CD14-positive monocyte (primary cell): ENCODE data around the gene LILRA2. TPM values are rescaled to one million over a fixed set of nuclear protein-coding genes. Genes with fewer than 3 reads are reported as not detected.

Experiments used
- DNase-seq, 3 donors: peaks; one replicate each; pipeline ENCODE4 v3.0.0-alpha.2; 2011 to 2022
- H2AFZ ChIP-seq: 2 replicates; pipeline ENCODE4 v1.6.0; 2012; ENCODE audit warnings: mild to moderate bottlenecking, low read depth, low read length, inconsistent platforms; ENCODE audit not compliant: insufficient read depth, poor library complexity, severe bottlenecking
- H3K27ac ChIP-seq, 2 donors: 1 replicate in 1 of 2; 2 replicates in 1 of 2; pipeline ENCODE4 v1.5.1; 2012 to 2013; ENCODE audit warnings: low read length in 2 of 2, control low read depth in 1 of 2, inconsistent platforms in 1 of 2, low read depth in 1 of 2, mild to moderate bottlenecking in 1 of 2
- H3K27me3 ChIP-seq, 2 donors: one replicate each; pipeline versions ENCODE4 v1.6.0 to v1.6.1; 2011 to 2013; ENCODE audit warnings: low read length in 2 of 2; ENCODE audit not compliant: control insufficient read depth in 2 of 2, insufficient read depth in 2 of 2
- H3K36me3 ChIP-seq, 2 donors: replicated peaks in 1 of 2; 1 replicate in 1 of 2; 2 replicates in 1 of 2; pipeline versions ENCODE4 v1.5.1 to v1.6.1; 2012 to 2013; ENCODE audit warnings: low read length in 2 of 2, control low read depth in 1 of 2, inconsistent platforms in 1 of 2, mild to moderate bottlenecking in 1 of 2; ENCODE audit not compliant: insufficient read depth in 2 of 2, control insufficient read depth in 1 of 2
- H3K4me1 ChIP-seq, 2 donors: 1 replicate in 1 of 2; 2 replicates in 1 of 2; pipeline versions ENCODE4 v1.5.1 to v1.6.1; 2012 to 2013; ENCODE audit warnings: low read length in 2 of 2, control low read depth in 1 of 2, inconsistent platforms in 1 of 2, mild to moderate bottlenecking in 1 of 2, moderate library complexity in 1 of 2; ENCODE audit not compliant: insufficient read depth in 2 of 2, control insufficient read depth in 1 of 2
- H3K4me2 ChIP-seq: replicated peaks from 2 replicates; pipeline ENCODE3; 2012; ENCODE audit warnings: low read length, moderate library complexity, mild to moderate bottlenecking; ENCODE audit not compliant: poor library complexity, severe bottlenecking; ENCODE audit errors: extremely low read depth
- H3K4me3 ChIP-seq, 3 experiments: fragments of 200-600 bp in 1 of 3; sonication (generic) in 1 of 3; replicated peaks in 1 of 3; 1 replicate in 2 of 3; 2 replicates in 1 of 3; pipeline ENCODE4 v1.5.1; 2011 to 2013; ENCODE audit warnings: low read length in 3 of 3, mild to moderate bottlenecking in 3 of 3, control low read depth in 2 of 3, low read depth in 2 of 3, inconsistent platforms in 1 of 3, moderate library complexity in 1 of 3
- H3K79me2 ChIP-seq: 2 replicates; pipeline ENCODE4 v1.6.0; 2012; ENCODE audit warnings: mild to moderate bottlenecking, control low read depth, inconsistent platforms, low read length, moderate library complexity; ENCODE audit not compliant: insufficient read depth
- H3K9ac ChIP-seq: 2 replicates; pipeline ENCODE4 v1.6.0; 2017; ENCODE audit warnings: low read length, mild to moderate bottlenecking; ENCODE audit not compliant: insufficient read depth, poor library complexity, severe bottlenecking
- H3K9me3 ChIP-seq, 2 donors: replicated peaks in 1 of 2; 1 replicate in 1 of 2; 2 replicates in 1 of 2; pipeline versions ENCODE4 v1.5.1 to v1.6.1; 2012 to 2013; ENCODE audit warnings: low read length in 2 of 2, control low read depth in 1 of 2; ENCODE audit not compliant: control insufficient read depth in 1 of 2, insufficient read depth in 1 of 2
- H4K20me1 ChIP-seq: 2 replicates; pipeline ENCODE4 v1.6.0; 2012; ENCODE audit warnings: mild to moderate bottlenecking, low read length, control low read depth, moderate library complexity; ENCODE audit not compliant: insufficient read depth
- H3K27ac Mint-ChIP-seq, 7 donors: one replicate each; pipeline ENCODE4 v1.8.0; 2020; ENCODE audit warnings: mild to moderate bottlenecking in 7 of 7, mixed read lengths in 7 of 7, moderate library complexity in 6 of 7, inconsistent platforms in 2 of 7
- H3K27me3 Mint-ChIP-seq, 3 donors: one replicate each; pipeline ENCODE4 v1.8.0; 2021 to 2022; ENCODE audit warnings: low read depth in 3 of 3, mild to moderate bottlenecking in 3 of 3, mixed read lengths in 3 of 3, moderate library complexity in 3 of 3, inconsistent platforms in 1 of 3
- H3K36me3 Mint-ChIP-seq, 2 donors: one replicate each; pipeline ENCODE4 v1.8.0; 2020; ENCODE audit warnings: mixed read lengths in 2 of 2, inconsistent platforms in 1 of 2, mild to moderate bottlenecking in 1 of 2
- H3K4me1 Mint-ChIP-seq: one replicate; pipeline ENCODE4 v1.8.0; 2020; ENCODE audit warnings: mild to moderate bottlenecking, mixed read lengths
- H3K4me3 Mint-ChIP-seq, 2 donors: one replicate each; pipeline ENCODE4 v1.8.0; 2020; ENCODE audit warnings: mild to moderate bottlenecking in 2 of 2, mixed read lengths in 2 of 2, moderate library complexity in 1 of 2
- H3K9me3 Mint-ChIP-seq, 7 donors: one replicate each; pipeline ENCODE4 v1.8.0; 2020 to 2022; ENCODE audit warnings: mixed read lengths in 7 of 7, mild to moderate bottlenecking in 6 of 7, moderate library complexity in 6 of 7, inconsistent platforms in 2 of 7
- WGBS: methylation state at CpG from one replicate; pipeline ENCODE4 v1.1.5; 2013; ENCODE audit warnings: missing lambda C conversion rate; ENCODE audit not compliant: insufficient coverage; 5-methylcytosine and 5-hydroxymethylcytosine counted together
- intact Hi-C, 2 donors: fragments of 100-400 bp; cut with micrococcal nuclease; formaldehyde crosslinking; loops; one replicate each; pipeline versions ENCODE4 v1.15.0 to v1.15.1; 2023
- polyA plus RNA-seq, 3 donors: library from polyadenylated mRNA; depleted of rRNA in 1 of 3; unstranded in 2 of 3; stranded (reverse) in 1 of 3; fragments of 300-500 nt in 2 of 3; fragments of >200 nt in 1 of 3; fragmentation: Illumina TruSeq in 2 of 3; gene quantifications; 1 replicate in 2 of 3; 2 replicates in 1 of 3; pipeline ENCODE4 v1.2.3, GENCODE V29; 2012 to 2021
- TF ChIP-seq, protein P1 (sequence below): fragments of 200-600 bp; IDR thresholded peaks from one replicate; pipeline ENCODE4 v1.8.0; 2022; ENCODE audit warnings: antibody characterized with exemption, mild to moderate bottlenecking

Gene LILRA2
- polyA plus RNA-seq, 3 donors, result 333 to 451 (median 377) TPM

DNA sequence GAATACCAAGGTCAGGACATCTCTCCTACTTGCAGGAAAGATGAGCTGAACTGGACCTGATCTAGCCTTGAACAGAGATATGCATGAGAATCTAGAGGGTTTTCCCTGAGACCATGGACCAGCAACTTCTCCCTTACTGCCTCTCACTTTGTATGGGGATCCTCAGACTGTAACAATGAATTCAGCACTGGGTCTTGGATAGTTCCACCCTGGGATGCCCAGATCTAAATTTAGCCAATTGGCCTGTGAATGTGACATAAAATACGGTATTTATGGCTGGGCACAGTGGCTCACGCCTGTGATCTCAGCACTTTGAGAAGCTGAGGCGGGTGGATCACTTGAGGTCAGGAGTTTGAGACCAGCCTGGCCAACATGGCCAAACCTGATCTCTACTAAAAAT is 15.3 kb upstream of the LILRA2 start:
- Histone ChIP-seq H3K27ac (no peak overlapping the region), H3K9me3 (no peaks in the 10 kb centered on the region), H3K27me3 (no peaks in the 10 kb centered on the region), H4K20me1 (no peaks in the 10 kb centered on the region), H2AFZ (no peak overlapping the region), H3K4me2 (no peak overlapping the region), H3K79me2 (no peaks in the 10 kb centered on the region), H3K36me3 (no peaks in the 10 kb centered on the region), H3K4me1 (no peaks in the 10 kb centered on the region), H3K9ac (no peak overlapping the region), H3K4me3 (no peak overlapping the region)
- no peak overlapping the region for H3K27ac Mint-ChIP-seq
- no peak for DNase-seq
- H3K4me3 Mint-ChIP-seq, result no peak overlapping the region
- TF ChIP-seq, protein P1, sequence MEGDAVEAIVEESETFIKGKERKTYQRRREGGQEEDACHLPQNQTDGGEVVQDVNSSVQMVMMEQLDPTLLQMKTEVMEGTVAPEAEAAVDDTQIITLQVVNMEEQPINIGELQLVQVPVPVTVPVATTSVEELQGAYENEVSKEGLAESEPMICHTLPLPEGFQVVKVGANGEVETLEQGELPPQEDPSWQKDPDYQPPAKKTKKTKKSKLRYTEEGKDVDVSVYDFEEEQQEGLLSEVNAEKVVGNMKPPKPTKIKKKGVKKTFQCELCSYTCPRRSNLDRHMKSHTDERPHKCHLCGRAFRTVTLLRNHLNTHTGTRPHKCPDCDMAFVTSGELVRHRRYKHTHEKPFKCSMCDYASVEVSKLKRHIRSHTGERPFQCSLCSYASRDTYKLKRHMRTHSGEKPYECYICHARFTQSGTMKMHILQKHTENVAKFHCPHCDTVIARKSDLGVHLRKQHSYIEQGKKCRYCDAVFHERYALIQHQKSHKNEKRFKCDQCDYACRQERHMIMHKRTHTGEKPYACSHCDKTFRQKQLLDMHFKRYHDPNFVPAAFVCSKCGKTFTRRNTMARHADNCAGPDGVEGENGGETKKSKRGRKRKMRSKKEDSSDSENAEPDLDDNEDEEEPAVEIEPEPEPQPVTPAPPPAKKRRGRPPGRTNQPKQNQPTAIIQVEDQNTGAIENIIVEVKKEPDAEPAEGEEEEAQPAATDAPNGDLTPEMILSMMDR, result no peak
- no peaks in the 10 kb centered on the region for H3K36me3 Mint-ChIP-seq
- H3K27me3 Mint-ChIP-seq, result peaks cover 8 to 11% (median 10%) of the 10 kb centered on the region in 3 donors
- intact Hi-C loops, result no loop called here
- no CpG with 5 or more reads among the region's 3 CpGs for WGBS
- no peaks in the 10 kb centered on the region for H3K9me3 Mint-ChIP-seq
- no peaks in the 10 kb centered on the region for H3K4me1 Mint-ChIP-seq

DNA sequence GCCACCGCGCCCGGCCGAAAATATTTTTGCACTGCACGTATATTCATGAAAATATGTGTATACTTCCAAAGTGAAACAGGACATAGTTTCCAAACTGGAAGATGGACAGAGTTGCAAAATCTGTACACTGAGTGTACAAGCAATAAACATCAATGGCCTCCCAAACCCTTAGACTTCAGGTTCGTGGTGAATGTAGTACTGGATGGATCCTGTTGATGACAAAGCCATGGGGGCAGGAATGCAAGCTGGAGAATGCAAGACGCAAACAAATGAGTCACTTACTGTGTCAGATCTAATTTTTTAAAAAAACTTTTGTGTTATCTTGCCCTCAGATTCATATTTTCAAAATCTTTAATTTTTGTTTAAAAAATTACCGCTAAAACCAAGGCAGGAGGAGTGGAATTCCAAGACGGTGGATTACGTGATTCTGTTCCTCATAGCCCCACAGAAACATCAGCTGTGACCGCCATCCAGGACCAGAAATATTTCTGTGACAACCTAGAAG is 12.7 kb upstream of the LILRA2 start:
- no peak overlapping the region for H2AFZ ChIP-seq
- H3K4me1 ChIP-seq, result no peaks in the 10 kb centered on the region
- no peak overlapping the region for H3K27ac Mint-ChIP-seq
- WGBS, result 100% methylated on average over 1 of the region's 11 CpGs
- TF ChIP-seq, protein P1, result no peak
- H3K4me2 ChIP-seq, result no peak overlapping the region
- H3K36me3 ChIP-seq, result no peaks in the 10 kb centered on the region
- DNase-seq, result no peak
- no peaks in the 10 kb centered on the region for H3K79me2 ChIP-seq
- no peak overlapping the region for H3K9ac ChIP-seq
- no peaks in the 10 kb centered on the region for H3K27me3 ChIP-seq
- H3K9me3 ChIP-seq, result no peaks in the 10 kb centered on the region
- H4K20me1 ChIP-seq, result no peaks in the 10 kb centered on the region
- peaks cover 3 to 8% (median 8%) of the 10 kb centered on the region in 3 donors for H3K27me3 Mint-ChIP-seq
- no peaks in the 10 kb centered on the region for H3K9me3 Mint-ChIP-seq
- H3K4me3 ChIP-seq, result no peak overlapping the region
- intact Hi-C loops, result no loop called here
- no peak overlapping the region for H3K27ac ChIP-seq
- no peak overlapping the region for H3K4me3 Mint-ChIP-seq
- H3K36me3 Mint-ChIP-seq, result no peaks in the 10 kb centered on the region
- H3K4me1 Mint-ChIP-seq, result no peaks in the 10 kb centered on the region
